Measurements from ENCODE around the gene KLHL17.
"Not testable (repeated sequence)": the region's sequence is repeated elsewhere in the genome, so short reads cannot be mapped to it uniquely, and the experiment has no call there.

The KLHL17 gene

GRCh38 chr1:992362-992761, 32.0 kb downstream of the KLHL17 start:
- no peak overlapping the region for H3K4me3 ChIP-seq (ENCODE audit: low read length)
- DNase-seq (ENCODE audit: low read depth), result no peak
- no peak for TF ChIP-seq CTCF (IDR thresholded peaks at IDR 0.05; ENCODE audit: insufficient read depth, low read depth, low read length, missing control alignments)

- TF ChIP-seq CTCF (IDR thresholded peaks at IDR 0.05; ENCODE audit: insufficient read depth, low read depth, low read length, missing control alignments), result no peak
- DNase-seq (ENCODE audit: low read depth), result no peak
- no peak overlapping the region for H3K4me3 ChIP-seq (ENCODE audit: low read length)
Observed at GRCh38 chr1:993379-993995, 33.1 kb downstream of the KLHL17 start.

- DNase-seq (ENCODE audit: low read depth); H3K4me3 ChIP-seq (ENCODE audit: low read length): not testable (repeated sequence)
Observed at GRCh38 chr1:994546-994945, 34.2 kb downstream of the KLHL17 start.

- TF ChIP-seq CTCF (IDR thresholded peaks at IDR 0.05; ENCODE audit: insufficient read depth, low read depth, low read length, missing control alignments), result no peak
- peak; percentile 44 for DNase-seq (ENCODE audit: low read depth)
- no peak overlapping the region for H3K4me3 ChIP-seq (ENCODE audit: low read length)
Observed at GRCh38 chr1:995665-996633, 35.6 kb downstream of the KLHL17 start.

- H3K4me3 ChIP-seq (ENCODE audit: low read length), result no peak overlapping the region
- DNase-seq (ENCODE audit: low read depth), result no peak
- TF ChIP-seq CTCF (IDR thresholded peaks at IDR 0.05; ENCODE audit: insufficient read depth, low read depth, low read length, missing control alignments), result no peak
Observed at GRCh38 chr1:996851-997712, 36.7 kb downstream of the KLHL17 start.

GRCh38 chr1:997713-997992, 37.3 kb downstream of the KLHL17 start:
- no peak overlapping the region for H3K4me3 ChIP-seq (ENCODE audit: low read length)
- TF ChIP-seq CTCF (IDR thresholded peaks at IDR 0.05; ENCODE audit: insufficient read depth, low read depth, low read length, missing control alignments), result no peak
- DNase-seq (ENCODE audit: low read depth), result no peak
